Measurements from ENCODE around the gene MAP3K14. TPM values are rescaled to one million over a fixed set of nuclear protein-coding genes. Genes with fewer than 3 reads are reported as not detected.

The MAP3K14 gene
- total RNA-seq, 1 donor from 2014 or later: 11.5 TPM

GRCh38 chr17:45241328-45242028, 75.3 kb downstream of the MAP3K14 start:
- H3K36me3 Mint-ChIP-seq (ENCODE audit: low read depth): no peaks in the 10 kb centered on the region
- no peaks in the 10 kb centered on the region for H3K9me3 Mint-ChIP-seq
- no peak for DNase-seq (ENCODE audit: low read depth, low spot score)
- peaks cover 17% of the 10 kb centered on the region for H3K4me1 Mint-ChIP-seq
- H3K4me3 Mint-ChIP-seq: peak overlapping the region; percentile 51
- no peak for TF ChIP-seq CTCF (conservative IDR thresholded peaks at IDR 0.05)
- H3K27ac Mint-ChIP-seq (ENCODE audit: unreplicated experiment): no peak overlapping the region
- peaks cover 70% of the 10 kb centered on the region for H3K27me3 Mint-ChIP-seq (ENCODE audit: low read depth)

- Mint-ChIP-seq H3K27me3 (ENCODE audit: low read depth) (peaks cover 67% of the 10 kb centered on the region), H3K9me3 (no peaks in the 10 kb centered on the region), H3K4me3 (peak overlapping the region; percentile 51), H3K36me3 (ENCODE audit: low read depth) (no peaks in the 10 kb centered on the region), H3K4me1 (peaks cover 13% of the 10 kb centered on the region), H3K27ac (ENCODE audit: unreplicated experiment) (no peak overlapping the region)
- no peak for TF ChIP-seq CTCF (conservative IDR thresholded peaks at IDR 0.05)
- DNase-seq (ENCODE audit: low read depth, low spot score): no peak
These were observed 75.9 kb downstream of the MAP3K14 start for GRCh38 chr17:45240905-45241327.

- Mint-ChIP-seq H3K9me3 (no peaks in the 10 kb centered on the region), H3K36me3 (ENCODE audit: low read depth) (no peaks in the 10 kb centered on the region), H3K4me1 (peaks cover 5% of the 10 kb centered on the region), H3K27ac (ENCODE audit: unreplicated experiment) (peak overlapping the region; percentile 92), H3K4me3 (peak overlapping the region; percentile 17), H3K27me3 (ENCODE audit: low read depth) (peaks cover 77% of the 10 kb centered on the region)
- no peak for DNase-seq (ENCODE audit: low read depth, low spot score)
- no peak for TF ChIP-seq CTCF (conservative IDR thresholded peaks at IDR 0.05)
These were observed 78.6 kb downstream of the MAP3K14 start for GRCh38 chr17:45238155-45238774.

GRCh38 chr17:45237686-45238085, 79.1 kb downstream of the MAP3K14 start:
- H3K36me3 Mint-ChIP-seq (ENCODE audit: low read depth): no peaks in the 10 kb centered on the region

GRCh38 chr17:45236282-45236606, 80.6 kb downstream of the MAP3K14 start:
- no peaks in the 10 kb centered on the region for H3K36me3 Mint-ChIP-seq (ENCODE audit: low read depth)
- H3K4me1 Mint-ChIP-seq: no peaks in the 10 kb centered on the region
- TF ChIP-seq CTCF (conservative IDR thresholded peaks at IDR 0.05): no peak
- no peak overlapping the region for H3K4me3 Mint-ChIP-seq
- peaks cover 70% of the 10 kb centered on the region for H3K27me3 Mint-ChIP-seq (ENCODE audit: low read depth)
- H3K27ac Mint-ChIP-seq (ENCODE audit: unreplicated experiment): no peak overlapping the region
- DNase-seq (ENCODE audit: low read depth, low spot score): no peak
- H3K9me3 Mint-ChIP-seq: no peaks in the 10 kb centered on the region

More at GRCh38 chr17:45237686-45238085, 79.1 kb downstream of the MAP3K14 start:
- Mint-ChIP-seq H3K4me1 (peaks cover 3% of the 10 kb centered on the region), H3K27ac (ENCODE audit: unreplicated experiment) (no peak overlapping the region), H3K4me3 (peak overlapping the region; percentile 17), H3K27me3 (ENCODE audit: low read depth) (peaks cover 74% of the 10 kb centered on the region), H3K9me3 (no peaks in the 10 kb centered on the region)
- no peak for DNase-seq (ENCODE audit: low read depth, low spot score)
- no peak for TF ChIP-seq CTCF (conservative IDR thresholded peaks at IDR 0.05)
